ENCODE measurements around the gene RUFY3. TPM values are rescaled to one million over a fixed set of nuclear protein-coding genes. Genes with fewer than 3 reads are reported as not detected.

RUFY3 gene
- total RNA-seq, 2 donors from 2014 or later, result 75.1 to 91.2 TPM

DNA sequence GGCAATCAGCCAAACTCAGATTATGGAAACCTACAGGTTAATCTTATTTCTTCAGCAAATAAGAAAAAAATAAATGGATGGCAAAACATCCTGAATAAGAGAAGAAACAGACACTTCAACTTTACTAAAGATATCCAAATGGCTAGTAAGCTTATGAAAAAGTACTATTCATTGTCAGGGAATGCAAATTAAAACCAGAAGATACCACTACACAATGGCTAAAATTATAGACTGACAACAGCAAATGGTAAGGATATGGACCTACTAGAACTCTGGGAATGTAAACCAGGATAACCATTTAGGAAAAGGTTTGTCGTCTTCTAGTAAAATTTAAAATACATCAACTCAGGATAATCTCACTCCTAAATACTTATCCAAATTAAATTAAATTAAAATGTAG is 93.6 kb downstream of the RUFY3 start:
- Histone ChIP-seq H3K27ac (ENCODE audit: low read depth, low read length) (no peak overlapping the region), H3K9me3 (ENCODE audit: control insufficient read depth, low read length) (no peaks in the 10 kb centered on the region), H3K36me3 (ENCODE audit: control insufficient read depth, insufficient read depth, low read length) (peaks cover 38% of the 10 kb centered on the region), H3K27me3 (ENCODE audit: control insufficient read depth, insufficient read depth, low read length, poor library complexity, severe bottlenecking) (no peaks in the 10 kb centered on the region), H3K4me1 (ENCODE audit: control insufficient read depth, insufficient read depth, low read length) (no peaks in the 10 kb centered on the region), H3K9ac (ENCODE audit: extremely low read depth, low read length, poor library complexity, severe bottlenecking) (no peak overlapping the region), H3K4me3 (ENCODE audit: low read length) (no peak overlapping the region)
- H3K4me3 Mint-ChIP-seq, result no peak overlapping the region
- 100% methylated on average over 1 of the region's 1 CpG; no CpG with 5 or more reads in 1 of the 2 experiments for WGBS, 2 experiments (ENCODE audit: insufficient coverage in 1 of 2, insufficient read length in 1 of 2)
- H3K27me3 Mint-ChIP-seq (ENCODE audit: insufficient read depth), result no peaks in the 10 kb centered on the region
- peaks cover 29% of the 10 kb centered on the region for H3K36me3 Mint-ChIP-seq (ENCODE audit: low read depth)
- H3K4me1 Mint-ChIP-seq, result peaks cover 8% of the 10 kb centered on the region
- H3K27ac Mint-ChIP-seq, result no peak overlapping the region
- DNase-seq, result no peak
- TF ChIP-seq, protein P1, sequence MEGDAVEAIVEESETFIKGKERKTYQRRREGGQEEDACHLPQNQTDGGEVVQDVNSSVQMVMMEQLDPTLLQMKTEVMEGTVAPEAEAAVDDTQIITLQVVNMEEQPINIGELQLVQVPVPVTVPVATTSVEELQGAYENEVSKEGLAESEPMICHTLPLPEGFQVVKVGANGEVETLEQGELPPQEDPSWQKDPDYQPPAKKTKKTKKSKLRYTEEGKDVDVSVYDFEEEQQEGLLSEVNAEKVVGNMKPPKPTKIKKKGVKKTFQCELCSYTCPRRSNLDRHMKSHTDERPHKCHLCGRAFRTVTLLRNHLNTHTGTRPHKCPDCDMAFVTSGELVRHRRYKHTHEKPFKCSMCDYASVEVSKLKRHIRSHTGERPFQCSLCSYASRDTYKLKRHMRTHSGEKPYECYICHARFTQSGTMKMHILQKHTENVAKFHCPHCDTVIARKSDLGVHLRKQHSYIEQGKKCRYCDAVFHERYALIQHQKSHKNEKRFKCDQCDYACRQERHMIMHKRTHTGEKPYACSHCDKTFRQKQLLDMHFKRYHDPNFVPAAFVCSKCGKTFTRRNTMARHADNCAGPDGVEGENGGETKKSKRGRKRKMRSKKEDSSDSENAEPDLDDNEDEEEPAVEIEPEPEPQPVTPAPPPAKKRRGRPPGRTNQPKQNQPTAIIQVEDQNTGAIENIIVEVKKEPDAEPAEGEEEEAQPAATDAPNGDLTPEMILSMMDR (conservative IDR thresholded peaks at IDR 0.05), result no peak
- no peaks in the 10 kb centered on the region for H3K9me3 Mint-ChIP-seq

DNA sequence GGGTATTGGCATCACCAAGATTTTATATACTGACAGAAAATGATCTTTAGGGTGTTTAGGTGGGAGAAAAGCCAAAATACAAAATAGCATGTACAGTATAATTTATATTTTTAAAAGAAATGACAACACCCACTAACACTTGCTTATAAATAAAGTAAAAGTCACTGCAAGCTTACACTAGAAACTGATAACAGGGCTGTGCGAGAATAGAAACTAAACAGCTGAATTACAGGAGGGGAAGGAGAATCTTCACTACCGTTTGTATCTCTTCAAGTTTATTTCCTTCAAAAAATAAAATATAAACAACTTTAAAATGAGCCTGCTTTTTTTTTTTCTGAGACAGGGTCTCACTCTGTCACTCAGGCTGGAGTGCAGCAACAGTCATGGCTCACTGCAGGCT is 95.1 kb downstream of the RUFY3 start:
- H3K27ac Mint-ChIP-seq, result no peak overlapping the region
- Histone ChIP-seq H3K9me3 (ENCODE audit: control insufficient read depth, low read length) (no peaks in the 10 kb centered on the region), H3K4me1 (ENCODE audit: control insufficient read depth, insufficient read depth, low read length) (no peaks in the 10 kb centered on the region), H3K4me3 (ENCODE audit: low read length) (no peak overlapping the region), H3K27me3 (ENCODE audit: control insufficient read depth, insufficient read depth, low read length, poor library complexity, severe bottlenecking) (no peaks in the 10 kb centered on the region), H3K9ac (ENCODE audit: extremely low read depth, low read length, poor library complexity, severe bottlenecking) (no peak overlapping the region), H3K36me3 (ENCODE audit: control insufficient read depth, insufficient read depth, low read length) (peaks cover 52% of the 10 kb centered on the region), H3K27ac (ENCODE audit: low read depth, low read length) (no peak overlapping the region)
- TF ChIP-seq, protein P1 (conservative IDR thresholded peaks at IDR 0.05), result no peak
- H3K4me3 Mint-ChIP-seq, result no peak overlapping the region
- WGBS, 2 experiments (ENCODE audit: insufficient coverage in 1 of 2, insufficient read length in 1 of 2), result 90% methylated on average over 1 of the region's 2 CpGs; no CpG with 5 or more reads in 1 of the 2 experiments
- H3K27me3 Mint-ChIP-seq (ENCODE audit: insufficient read depth), result no peaks in the 10 kb centered on the region
- peaks cover 38% of the 10 kb centered on the region for H3K36me3 Mint-ChIP-seq (ENCODE audit: low read depth)
- no peaks in the 10 kb centered on the region for H3K9me3 Mint-ChIP-seq
- H3K4me1 Mint-ChIP-seq, result peaks cover 8% of the 10 kb centered on the region
- no peak for DNase-seq

DNA sequence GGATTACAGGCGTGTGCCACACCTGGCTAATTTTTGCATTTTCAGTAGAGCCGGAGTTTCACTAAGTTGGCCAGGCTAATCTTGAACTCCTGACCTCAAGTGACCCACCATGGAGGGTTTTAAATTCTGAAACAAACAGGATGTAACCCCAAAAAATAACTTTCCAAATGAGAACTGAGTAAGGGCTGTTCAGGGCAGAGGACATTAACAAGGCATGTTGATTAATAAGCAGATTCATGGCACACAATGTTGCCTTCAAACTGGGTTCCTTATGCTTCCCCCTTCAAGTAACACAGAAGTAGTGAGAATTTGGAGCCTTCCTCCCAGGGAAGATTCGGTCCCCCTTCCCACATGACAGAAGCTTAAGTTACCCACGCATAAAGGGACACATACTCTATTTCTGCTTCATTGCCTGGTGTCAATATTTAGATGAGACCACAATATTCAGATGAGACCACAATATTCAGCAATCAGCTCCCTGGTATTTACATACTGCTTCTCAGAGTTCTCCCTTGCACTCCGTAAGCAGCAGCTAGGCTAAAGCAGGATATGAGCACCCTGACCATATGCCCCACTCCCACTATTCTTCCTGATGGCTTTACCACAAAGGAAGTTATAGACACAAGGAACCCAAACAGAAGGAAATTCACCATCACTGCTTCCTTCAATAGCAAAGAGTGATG is 96.5 kb downstream of the RUFY3 start:
- peaks cover 8% of the 10 kb centered on the region for H3K4me1 Mint-ChIP-seq
- peaks cover 50% of the 10 kb centered on the region for H3K36me3 Mint-ChIP-seq (ENCODE audit: low read depth)
- H3K4me3 ChIP-seq (ENCODE audit: low read length), result no peak overlapping the region
- no peaks in the 10 kb centered on the region for H3K9me3 Mint-ChIP-seq
- WGBS, 2 experiments (ENCODE audit: insufficient coverage in 1 of 2, insufficient read length in 1 of 2), result 95 to 97% methylated on average over 4 to 5 of the region's 5 CpGs
- no peaks in the 10 kb centered on the region for H3K9me3 ChIP-seq (ENCODE audit: control insufficient read depth, low read length)
- TF ChIP-seq, protein P1 (conservative IDR thresholded peaks at IDR 0.05), result no peak
- no peak overlapping the region for H3K4me3 Mint-ChIP-seq
- no peak overlapping the region for H3K27ac ChIP-seq (ENCODE audit: low read depth, low read length)
- no peaks in the 10 kb centered on the region for H3K27me3 ChIP-seq (ENCODE audit: control insufficient read depth, insufficient read depth, low read length, poor library complexity, severe bottlenecking)
- no peak for DNase-seq
- peaks cover 64% of the 10 kb centered on the region for H3K36me3 ChIP-seq (ENCODE audit: control insufficient read depth, insufficient read depth, low read length)
- peak overlapping the region; percentile 36 for H3K27ac Mint-ChIP-seq
- H3K9ac ChIP-seq (ENCODE audit: extremely low read depth, low read length, poor library complexity, severe bottlenecking), result no peak overlapping the region
- no peaks in the 10 kb centered on the region for H3K4me1 ChIP-seq (ENCODE audit: control insufficient read depth, insufficient read depth, low read length)
- H3K27me3 Mint-ChIP-seq (ENCODE audit: insufficient read depth), result no peaks in the 10 kb centered on the region
